ENCODE measurements around the gene ADGRD2. TPM values are rescaled to one million over a fixed set of nuclear protein-coding genes. Genes with fewer than 3 reads are reported as not detected.

ADGRD2 gene
- total RNA-seq, 4 donors from 2014 or later, result not detected

DNA sequence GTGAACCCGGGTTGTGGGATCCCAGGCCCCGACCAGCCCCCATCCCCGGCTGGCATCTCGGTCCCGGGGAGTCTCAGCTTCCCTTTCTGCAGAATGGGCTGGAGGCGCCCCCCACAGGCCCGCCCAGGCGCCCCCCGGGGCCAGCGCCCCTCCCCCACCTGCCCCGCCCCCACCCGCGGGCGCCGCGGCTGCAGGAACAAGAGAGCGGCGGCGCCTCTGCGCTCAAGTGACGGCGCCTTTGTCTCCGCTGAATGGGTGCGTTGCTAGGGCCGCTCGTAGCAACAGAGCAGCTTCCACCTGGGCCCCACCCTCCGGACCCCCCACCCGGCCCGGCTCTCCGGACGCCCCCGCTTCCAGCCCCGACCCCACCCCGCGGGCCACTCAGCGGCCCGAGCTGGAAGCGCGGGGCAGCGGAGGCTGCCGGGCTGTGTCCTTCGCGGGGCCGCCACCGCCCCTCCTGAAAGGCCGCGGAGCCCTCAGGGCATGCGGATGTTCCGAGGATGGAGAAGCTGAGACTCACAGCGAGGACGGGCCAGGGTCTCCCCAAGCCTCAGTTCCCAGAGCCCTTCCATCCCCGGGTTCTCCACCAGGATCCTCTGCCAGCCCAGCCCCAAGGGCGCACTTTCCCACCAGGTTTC is 27.5 kb downstream of the ADGRD2 start:
- Histone ChIP-seq H3K9me3 (no peaks in the 10 kb centered on the region), H3K4me1 (peaks cover 0 to 12% (median 0%) of the 10 kb centered on the region in 4 donors), H3K27ac (no peak overlapping the region), H3K4me3 (peak overlapping the region in 1 of 4 donors; percentile 14), H3K27me3 (peaks cover 0 to 85% of the 10 kb centered on the region in 2 donors), H3K36me3 (no peaks in the 10 kb centered on the region)
- TF ChIP-seq, protein P1, sequence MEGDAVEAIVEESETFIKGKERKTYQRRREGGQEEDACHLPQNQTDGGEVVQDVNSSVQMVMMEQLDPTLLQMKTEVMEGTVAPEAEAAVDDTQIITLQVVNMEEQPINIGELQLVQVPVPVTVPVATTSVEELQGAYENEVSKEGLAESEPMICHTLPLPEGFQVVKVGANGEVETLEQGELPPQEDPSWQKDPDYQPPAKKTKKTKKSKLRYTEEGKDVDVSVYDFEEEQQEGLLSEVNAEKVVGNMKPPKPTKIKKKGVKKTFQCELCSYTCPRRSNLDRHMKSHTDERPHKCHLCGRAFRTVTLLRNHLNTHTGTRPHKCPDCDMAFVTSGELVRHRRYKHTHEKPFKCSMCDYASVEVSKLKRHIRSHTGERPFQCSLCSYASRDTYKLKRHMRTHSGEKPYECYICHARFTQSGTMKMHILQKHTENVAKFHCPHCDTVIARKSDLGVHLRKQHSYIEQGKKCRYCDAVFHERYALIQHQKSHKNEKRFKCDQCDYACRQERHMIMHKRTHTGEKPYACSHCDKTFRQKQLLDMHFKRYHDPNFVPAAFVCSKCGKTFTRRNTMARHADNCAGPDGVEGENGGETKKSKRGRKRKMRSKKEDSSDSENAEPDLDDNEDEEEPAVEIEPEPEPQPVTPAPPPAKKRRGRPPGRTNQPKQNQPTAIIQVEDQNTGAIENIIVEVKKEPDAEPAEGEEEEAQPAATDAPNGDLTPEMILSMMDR (IDR thresholded peaks at IDR 0.05), result no peak
- no peak for TF ChIP-seq EP300 (IDR thresholded peaks at IDR 0.05)
- TF ChIP-seq POLR2A (IDR thresholded peaks at IDR 0.05), result no peak
- DNase-seq (ENCODE audit: low spot score in 2 of 2), result no peak
- 0 to 4% methylated on average over 1 to 12 of the region's 53 CpGs for WGBS, 2 donors

DNA sequence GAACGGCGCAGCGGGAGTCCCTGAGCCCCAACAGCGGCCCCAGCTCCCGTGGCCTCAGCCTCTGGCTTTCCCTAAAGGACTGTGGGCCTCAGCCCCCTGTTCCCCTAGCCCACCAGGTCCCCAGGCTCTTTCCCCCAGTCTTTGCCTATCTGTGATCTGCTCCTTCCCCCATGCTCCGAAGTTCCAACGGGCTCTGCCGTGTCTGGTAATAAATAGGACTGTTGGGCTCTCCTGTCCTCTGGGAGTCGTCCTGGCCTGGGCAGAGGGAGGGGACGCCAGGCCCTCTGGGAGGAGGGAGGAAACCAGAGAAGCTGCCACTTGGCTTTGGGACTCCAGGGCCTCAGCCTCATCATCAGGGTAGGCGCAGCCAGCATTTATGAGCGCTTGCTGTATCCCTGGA is 28.1 kb downstream of the ADGRD2 start:
- no peak for TF ChIP-seq POLR2A (IDR thresholded peaks at IDR 0.05)
- Histone ChIP-seq H3K9me3 (no peaks in the 10 kb centered on the region), H3K27me3 (peaks cover 0 to 83% of the 10 kb centered on the region in 2 donors), H3K36me3 (no peaks in the 10 kb centered on the region), H3K4me1 (peaks cover 0 to 12% (median 0%) of the 10 kb centered on the region in 4 donors), H3K27ac (no peak overlapping the region), H3K4me3 (no peak overlapping the region)
- DNase-seq (ENCODE audit: low spot score in 2 of 2), result no peak
- WGBS, 2 donors, result 38 to 43% methylated on average over 10 to 12 of the region's 12 CpGs

DNA sequence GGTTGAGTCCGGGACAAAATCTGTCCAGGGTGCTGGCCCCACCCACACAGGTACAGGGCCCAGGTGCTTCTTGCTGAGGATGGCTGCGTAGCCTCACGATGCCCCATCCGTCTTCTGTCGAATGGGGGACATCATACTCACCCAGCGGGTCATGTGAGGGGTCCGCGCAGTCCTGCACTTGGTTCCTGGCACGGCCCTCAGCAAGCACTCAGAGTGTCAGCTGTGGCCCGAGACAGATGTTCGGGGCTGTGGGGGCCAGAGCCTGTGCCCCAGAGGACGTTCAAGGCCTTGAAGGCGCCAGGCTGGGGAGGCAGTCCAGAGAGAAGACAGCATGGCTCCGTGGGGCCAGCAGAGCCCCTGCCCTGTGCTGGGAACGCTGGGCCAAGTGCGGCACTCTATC is 29.1 kb downstream of the ADGRD2 start:
- H3K9me3 ChIP-seq, result peaks cover 0 to 8% (median 0%) of the 10 kb centered on the region in 4 donors
- no peak overlapping the region for H3K4me3 ChIP-seq
- no peak for TF ChIP-seq POLR2A (IDR thresholded peaks at IDR 0.05)
- H3K36me3 ChIP-seq, result no peaks in the 10 kb centered on the region
- no peak for DNase-seq (ENCODE audit: low spot score in 2 of 2)
- peaks cover 0 to 83% of the 10 kb centered on the region in 2 donors for H3K27me3 ChIP-seq
- 79 to 87% methylated on average over 11 to 15 of the region's 16 CpGs for WGBS, 2 donors
- peaks cover 0 to 12% (median 0%) of the 10 kb centered on the region in 4 donors for H3K4me1 ChIP-seq
- H3K27ac ChIP-seq, result no peak overlapping the region

DNA sequence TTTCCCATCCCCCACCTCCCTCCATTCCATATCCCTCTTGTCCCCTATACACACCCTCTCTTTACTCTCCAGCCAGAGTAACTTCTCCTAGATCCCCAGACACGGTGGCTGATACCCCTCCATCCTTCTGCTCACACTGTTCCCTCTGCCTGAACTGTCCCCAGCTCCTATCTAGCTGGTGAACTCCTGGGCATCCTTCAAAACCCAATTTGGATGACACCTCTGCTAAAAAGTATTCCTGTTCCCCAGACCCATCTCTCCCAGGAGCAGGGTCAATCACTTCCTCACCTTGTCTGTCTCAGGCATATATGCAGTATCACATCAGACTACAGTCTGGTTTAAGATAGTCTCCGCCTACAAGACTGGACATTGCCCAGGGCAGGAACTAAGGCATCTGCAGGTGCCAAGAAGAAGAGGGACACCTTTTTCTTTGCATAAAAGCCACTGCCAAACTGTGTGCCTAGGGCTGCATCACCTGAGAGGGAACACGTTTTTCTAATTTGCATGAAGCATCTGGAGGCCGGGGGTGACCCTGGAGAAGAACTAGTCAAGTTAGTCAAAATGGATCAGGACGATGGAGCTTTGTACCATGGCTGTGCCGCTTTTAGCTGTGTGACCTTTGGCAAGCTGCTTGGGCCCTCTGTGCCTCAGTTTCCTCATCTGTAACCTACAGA is 29.8 kb downstream of the ADGRD2 start:
- H3K27me3 ChIP-seq, result peaks cover 0 to 82% of the 10 kb centered on the region in 2 donors

DNA sequence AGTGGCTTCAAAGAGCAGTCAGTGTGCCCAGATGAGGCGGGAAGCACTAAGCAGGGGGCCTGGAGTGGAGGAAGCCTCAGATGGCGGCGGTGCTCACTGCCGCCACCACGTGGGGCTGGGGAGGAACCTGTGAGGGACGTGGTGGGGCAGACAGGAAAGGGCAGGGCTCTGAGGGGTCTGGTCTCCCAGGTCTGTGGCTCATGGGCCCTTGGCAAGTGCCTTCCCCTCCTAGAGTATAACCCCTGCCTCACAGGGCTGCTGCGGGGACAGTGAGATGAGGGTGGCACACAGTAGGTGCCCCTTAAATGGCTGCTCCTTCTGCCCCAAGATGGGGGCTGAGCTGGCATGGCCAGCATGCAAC is 30.4 kb downstream of the ADGRD2 start:
- H3K4me3 ChIP-seq, result no peak overlapping the region
- 9 to 27% methylated on average over 6 of the region's 7 CpGs for WGBS, 2 donors
- TF ChIP-seq, protein P1 (IDR thresholded peaks at IDR 0.05), result no peak
- TF ChIP-seq POLR2A (IDR thresholded peaks at IDR 0.05), result no peak
- no peak for TF ChIP-seq EP300 (IDR thresholded peaks at IDR 0.05)
- peaks cover 0 to 12% (median 0%) of the 10 kb centered on the region in 4 donors for H3K4me1 ChIP-seq
- DNase-seq (ENCODE audit: low spot score in 2 of 2), result no peak
- H3K27ac ChIP-seq, result no peak overlapping the region
- peaks cover 0 to 82% of the 10 kb centered on the region in 2 donors for H3K27me3 ChIP-seq
- no peaks in the 10 kb centered on the region for H3K36me3 ChIP-seq
- peaks cover 0 to 8% (median 0%) of the 10 kb centered on the region in 4 donors for H3K9me3 ChIP-seq

More for the DNA sequence above, 29.8 kb downstream of the ADGRD2 start:
- Histone ChIP-seq H3K27ac (no peak overlapping the region), H3K4me3 (no peak overlapping the region), H3K36me3 (no peaks in the 10 kb centered on the region), H3K9me3 (peaks cover 0 to 8% (median 0%) of the 10 kb centered on the region in 4 donors), H3K4me1 (peaks cover 0 to 12% (median 0%) of the 10 kb centered on the region in 4 donors)
- DNase-seq (ENCODE audit: low spot score in 2 of 2), result no peak
- 64 to 73% methylated on average over 6 of the region's 6 CpGs for WGBS, 2 donors
- TF ChIP-seq POLR2A (IDR thresholded peaks at IDR 0.05) (no peak), EP300 (IDR thresholded peaks at IDR 0.05) (no peak)
- TF ChIP-seq, protein P1 (IDR thresholded peaks at IDR 0.05), result no peak

DNA sequence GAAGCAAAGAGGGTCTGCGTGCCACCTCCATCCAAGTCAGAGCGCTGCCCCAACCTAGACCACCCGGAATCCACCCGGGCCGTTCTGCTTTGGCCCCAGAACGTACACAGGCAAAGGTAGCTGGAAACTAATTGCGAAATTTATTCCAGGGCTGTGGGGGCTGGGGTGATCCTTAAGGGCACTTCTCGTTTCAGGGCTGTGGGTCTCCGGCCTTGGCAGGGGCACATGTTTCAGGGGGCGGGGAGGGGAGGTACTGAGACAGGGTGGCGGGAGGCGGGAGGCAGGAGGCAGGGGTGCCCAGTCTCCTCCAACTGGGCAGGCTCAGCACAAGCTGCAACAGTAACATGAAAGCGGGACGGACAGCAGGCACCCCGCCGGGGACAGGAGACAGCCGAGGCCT is 30.9 kb downstream of the ADGRD2 start:
- no peak overlapping the region for H3K27ac ChIP-seq
- H3K36me3 ChIP-seq, result no peaks in the 10 kb centered on the region
- no peak overlapping the region for H3K4me3 ChIP-seq
- no peak for DNase-seq (ENCODE audit: low spot score in 2 of 2)
- H3K9me3 ChIP-seq, result peaks cover 0 to 8% (median 0%) of the 10 kb centered on the region in 4 donors
- WGBS, 2 donors, result 53 to 69% methylated on average over 15 to 17 of the region's 17 CpGs
- H3K27me3 ChIP-seq, result peaks cover 0 to 82% of the 10 kb centered on the region in 2 donors
- TF ChIP-seq EP300 (IDR thresholded peaks at IDR 0.05), result no peak
- TF ChIP-seq, protein P1 (IDR thresholded peaks at IDR 0.05), result no peak
- no peak for TF ChIP-seq POLR2A (IDR thresholded peaks at IDR 0.05)
- H3K4me1 ChIP-seq, result peaks cover 0 to 12% (median 0%) of the 10 kb centered on the region in 4 donors

All from tibial nerve (tissue), 4 donors.